H9 (cell line): Measurements from ENCODE around the gene ATP6V0A1. TPM values are rescaled to one million over a fixed set of nuclear protein-coding genes. Genes with fewer than 3 reads are reported as not detected.

ENCODE experiments used
- DNase-seq: peaks from one replicate; pipeline ENCODE4 v3.0.0-alpha.2; 2017
- H2AFZ ChIP-seq: one replicate; pipeline ENCODE4 v1.6.1; 2013; ENCODE audit warnings: mild to moderate bottlenecking, low read length, control low read depth, moderate library complexity
- H2AK5ac ChIP-seq: 2 replicates; pipeline ENCODE4 v1.6.1; 2013; ENCODE audit warnings: low read length, control low read depth, mixed read lengths; ENCODE audit not compliant: insufficient read length
- H2BK120ac ChIP-seq: one replicate; pipeline ENCODE4 v1.6.1; 2013; ENCODE audit warnings: low read depth, mild to moderate bottlenecking, low read length, control low read depth, inconsistent platforms; ENCODE audit not compliant: poor library complexity, severe bottlenecking
- H2BK12ac ChIP-seq: 2 replicates; pipeline ENCODE4 v1.6.1; 2013; ENCODE audit warnings: low read length, control low read depth, mixed read lengths, low read depth; ENCODE audit not compliant: insufficient read length
- H2BK15ac ChIP-seq: 2 replicates; pipeline ENCODE4 v1.6.1; 2013; ENCODE audit warnings: low read depth, low read length, control low read depth
- H2BK20ac ChIP-seq: one replicate; pipeline ENCODE4 v1.6.1; 2013; ENCODE audit warnings: low read depth, mild to moderate bottlenecking, low read length, control low read depth, inconsistent platforms; ENCODE audit not compliant: poor library complexity, severe bottlenecking
- H2BK5ac ChIP-seq: 2 replicates; pipeline ENCODE4 v1.6.1; 2013; ENCODE audit warnings: low read length, control low read depth, mixed read lengths; ENCODE audit not compliant: insufficient read length
- H3K14ac ChIP-seq: 2 replicates; pipeline ENCODE4 v1.6.1; 2013; ENCODE audit warnings: low read length, control low read depth; ENCODE audit not compliant: insufficient read depth
- H3K18ac ChIP-seq: 2 replicates; pipeline ENCODE4 v1.6.1; 2013; ENCODE audit warnings: low read depth, mild to moderate bottlenecking, mixed read lengths, low read length, control low read depth; ENCODE audit not compliant: insufficient read length
- H3K23ac ChIP-seq: 2 replicates; pipeline ENCODE4 v1.6.1; 2013; ENCODE audit warnings: low read length, control low read depth, mixed read lengths, low read depth; ENCODE audit not compliant: insufficient read length
- H3K23me2 ChIP-seq: 2 replicates; pipeline ENCODE4 v1.6.1; 2013; ENCODE audit warnings: low read depth, mild to moderate bottlenecking, mixed read lengths, low read length, control low read depth; ENCODE audit not compliant: insufficient read length, poor library complexity, severe bottlenecking
- H3K27ac ChIP-seq: 2 replicates; pipeline ENCODE4 v1.5.1; 2013; ENCODE audit warnings: low read length, control low read depth, mixed read lengths, low read depth; ENCODE audit not compliant: insufficient read length
- H3K27me3 ChIP-seq: 2 replicates; pipeline ENCODE4 v1.6.1; 2013; ENCODE audit warnings: low read length, control low read depth, inconsistent platforms; ENCODE audit not compliant: insufficient read depth
- H3K4ac ChIP-seq: 2 replicates; pipeline ENCODE4 v1.6.1; 2013; ENCODE audit warnings: low read depth, mild to moderate bottlenecking, control low read depth, inconsistent platforms, low read length, moderate library complexity
- H3K4me1 ChIP-seq: 2 replicates; pipeline ENCODE4 v1.6.1; 2013; ENCODE audit warnings: low read length, control low read depth, inconsistent platforms; ENCODE audit not compliant: insufficient read depth
- H3K4me2 ChIP-seq: 2 replicates; pipeline ENCODE4 v1.6.1; 2013; ENCODE audit warnings: low read length, control low read depth, mixed read lengths; ENCODE audit not compliant: insufficient read length, insufficient read depth
- H3K56ac ChIP-seq: 2 replicates; pipeline ENCODE4 v1.6.1; 2013; ENCODE audit warnings: low read depth, mild to moderate bottlenecking, mixed read lengths, low read length, control low read depth; ENCODE audit not compliant: insufficient read length
- H3K79me1 ChIP-seq: 2 replicates; pipeline ENCODE4 v1.6.1; 2013; ENCODE audit warnings: low read depth, mild to moderate bottlenecking, moderate library complexity, low read length, control low read depth, inconsistent platforms; ENCODE audit not compliant: insufficient read depth, poor library complexity, severe bottlenecking
- H3K79me2 ChIP-seq: 2 replicates; pipeline ENCODE4 v1.6.1; 2013; ENCODE audit warnings: low read length, control low read depth, inconsistent platforms; ENCODE audit not compliant: insufficient read depth
- H3K9ac ChIP-seq: 2 replicates; pipeline ENCODE4 v1.6.1; 2013; ENCODE audit warnings: low read length, control low read depth, mixed read lengths; ENCODE audit not compliant: insufficient read length; ENCODE audit errors: extremely low read depth
- H3K9me3 ChIP-seq: one replicate; pipeline ENCODE4 v1.6.1; 2013; ENCODE audit warnings: low read depth, low read length, inconsistent platforms; ENCODE audit not compliant: control insufficient read depth
- H3T11ph ChIP-seq: one replicate; pipeline ENCODE4 v1.6.1; 2013; ENCODE audit warnings: mild to moderate bottlenecking, low read length, control low read depth, inconsistent platforms
- H4K20me1 ChIP-seq: one replicate; pipeline ENCODE4 v1.6.1; 2013; ENCODE audit not compliant: control insufficient read depth, insufficient read length, insufficient read depth
- H4K5ac ChIP-seq: 2 replicates; pipeline ENCODE4 v1.6.1; 2013; ENCODE audit warnings: low read depth, mild to moderate bottlenecking, mixed read lengths, low read length, control low read depth; ENCODE audit not compliant: insufficient read length
- H4K8ac ChIP-seq: replicated peaks from 2 replicates; pipeline ENCODE4 v1.6.1; 2013; ENCODE audit warnings: low read length, control low read depth, mixed read lengths, low read depth; ENCODE audit not compliant: insufficient read length
- H4K91ac ChIP-seq: 2 replicates; pipeline ENCODE4 v1.6.1; 2013; ENCODE audit warnings: low read depth, mild to moderate bottlenecking, moderate library complexity, mixed read lengths, low read length, control low read depth; ENCODE audit not compliant: insufficient read length
- H3K27ac Mint-ChIP-seq, 3 experiments: 2 replicates in 2 of 3; 3 replicates in 1 of 3; pipeline ENCODE4 v1.8.0; 2020 to 2021; ENCODE audit warnings: mixed read lengths in 3 of 3, mild to moderate bottlenecking in 1 of 3, moderate library complexity in 1 of 3
- H3K27me3 Mint-ChIP-seq: 2 replicates; pipeline ENCODE4 v1.8.0; 2021; ENCODE audit warnings: low read depth, mild to moderate bottlenecking, moderate library complexity, mixed read lengths
- H3K36me3 Mint-ChIP-seq, 3 experiments: 2 replicates in 2 of 3; 3 replicates in 1 of 3; pipeline ENCODE4 v1.8.0; 2020 to 2021; ENCODE audit warnings: low read depth in 3 of 3, mixed read lengths in 3 of 3; ENCODE audit not compliant: insufficient read depth in 1 of 3
- H3K4me1 Mint-ChIP-seq, 2 experiments: 2 replicates each; pipeline ENCODE4 v1.8.0; 2020; ENCODE audit warnings: mixed read lengths in 2 of 2
- H3K4me3 Mint-ChIP-seq, 2 experiments: 2 replicates in 1 of 2; 3 replicates in 1 of 2; pipeline ENCODE4 v1.8.0; 2020 to 2021; ENCODE audit warnings: mild to moderate bottlenecking in 2 of 2, mixed read lengths in 2 of 2, moderate library complexity in 1 of 2
- H3K9me3 Mint-ChIP-seq, 2 experiments: 2 replicates in 1 of 2; 3 replicates in 1 of 2; pipeline ENCODE4 v1.8.0; 2020; ENCODE audit warnings: mild to moderate bottlenecking in 2 of 2, mixed read lengths in 2 of 2, moderate library complexity in 1 of 2
- CTCF ChIP-seq: fragments of 200-600 bp; sonication (generic); conservative IDR thresholded peaks from 3 replicates; pipeline ENCODE4 v1.8.0; 2021; ENCODE audit warnings: antibody characterized with exemption, mild to moderate bottlenecking
- WGBS: extraction: QIAGEN DNeasy Blood & Tissue Kit; methylation state at CpG from one replicate; pipeline ENCODE4 v1.1.7; 2013; ENCODE audit warnings: missing lambda C conversion rate, low lambda C conversion rate, mixed read lengths; ENCODE audit not compliant: insufficient read length; ENCODE audit errors: extremely low coverage; 5-methylcytosine and 5-hydroxymethylcytosine counted together
- total RNA-seq: library from RNA; stranded (reverse); gene quantifications from 2 replicates; pipeline ENCODE4 v1.2.1, GENCODE V29; 2021

ATP6V0A1 gene
- total RNA-seq, 1 experiment from 2014 or later: 54.1 TPM

- no peak overlapping the region for H2BK15ac ChIP-seq
- Mint-ChIP-seq H3K4me3 (no peak overlapping the region), H3K9me3 (no peaks in the 10 kb centered on the region), H3K27me3 (no peaks in the 10 kb centered on the region), H3K36me3 (peaks cover 24 to 80% (median 63%) of the 10 kb centered on the region in 3 experiments), H3K27ac (peak overlapping the region in 1 of 3 experiments; percentile 79; a peak in 2 of 7 replicates), H3K4me1 (no peaks in the 10 kb centered on the region)
- H3K9me3 ChIP-seq: no peaks in the 10 kb centered on the region
- H2AFZ ChIP-seq: no peak overlapping the region
- no peaks in the 10 kb centered on the region for H3K4me1 ChIP-seq
- no peak overlapping the region for H2BK120ac ChIP-seq
- H3K23ac ChIP-seq: no peak overlapping the region
- no peak overlapping the region for H3T11ph ChIP-seq
- no peak overlapping the region for H2BK20ac ChIP-seq
- H3K27ac ChIP-seq: no peak overlapping the region
- no peaks in the 10 kb centered on the region for H4K20me1 ChIP-seq
- H3K9ac ChIP-seq: no peak overlapping the region
- no peaks in the 10 kb centered on the region for H3K27me3 ChIP-seq
- no peaks in the 10 kb centered on the region for H3K79me1 ChIP-seq
- H3K4ac ChIP-seq: no peak overlapping the region
- H4K5ac ChIP-seq: no peak overlapping the region
- no peak overlapping the region for H3K56ac ChIP-seq
- H4K8ac ChIP-seq: no peak overlapping the region
- no peaks in the 10 kb centered on the region for H3K23me2 ChIP-seq
- H2AK5ac ChIP-seq: no peak overlapping the region
- H3K18ac ChIP-seq: no peak overlapping the region
- no peak overlapping the region for H4K91ac ChIP-seq
- H3K79me2 ChIP-seq: no peaks in the 10 kb centered on the region
- DNase-seq: no peak
- H3K14ac ChIP-seq: no peak overlapping the region
- no CpG with 5 or more reads among the region's 8 CpGs for WGBS
- H3K4me2 ChIP-seq: no peak overlapping the region
- no peak for TF ChIP-seq CTCF
- no peak overlapping the region for H2BK5ac ChIP-seq
- no peak overlapping the region for H2BK12ac ChIP-seq
These were observed 14.2 kb downstream of the ATP6V0A1 start for GRCh38 chr17:42472709-42473521.
